ENCODE measurements around the gene TRIM62.

- TF ChIP-seq POLR2AphosphoS5 (IDR thresholded peaks at IDR 0.05) (no peak), POLR2A (IDR thresholded peaks at IDR 0.05) (no peak), CTCF (IDR thresholded peaks at IDR 0.05) (no peak)
Observed at GRCh38 chr1:33175865-33176264, 6.0 kb downstream of the TRIM62 start.

Measured in breast epithelium (tissue), 3 donors.